ENCODE data around the gene RBMY1J. TPM values are rescaled to one million over a fixed set of nuclear protein-coding genes. Genes with fewer than 3 reads are reported as not detected.

RBMY1J gene
- total and polyA plus RNA-seq, 8 donors: not detected

Other genes with a start within 250 kb of the RBMY1J start
- not detected for gene RBMY1F, start 220.5 kb upstream of the RBMY1J start, total RNA-seq
- not detected for gene RBMY1F, start 220.5 kb upstream of the RBMY1J start, polyA plus RNA-seq

Measured in pancreas (tissue), 8 donors.